ENCODE results near the gene SLC17A3.

SLC17A3 gene, protein sequence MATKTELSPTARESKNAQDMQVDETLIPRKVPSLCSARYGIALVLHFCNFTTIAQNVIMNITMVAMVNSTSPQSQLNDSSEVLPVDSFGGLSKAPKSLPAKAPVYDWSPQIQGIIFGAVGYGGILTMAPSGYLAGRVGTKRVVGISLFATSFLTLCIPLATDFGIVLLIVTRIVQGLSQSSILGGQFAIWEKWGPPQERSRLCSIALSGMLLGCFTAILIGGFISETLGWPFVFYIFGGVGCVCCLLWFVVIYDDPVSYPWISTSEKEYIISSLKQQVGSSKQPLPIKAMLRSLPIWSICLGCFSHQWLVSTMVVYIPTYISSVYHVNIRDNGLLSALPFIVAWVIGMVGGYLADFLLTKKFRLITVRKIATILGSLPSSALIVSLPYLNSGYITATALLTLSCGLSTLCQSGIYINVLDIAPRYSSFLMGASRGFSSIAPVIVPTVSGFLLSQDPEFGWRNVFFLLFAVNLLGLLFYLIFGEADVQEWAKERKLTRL

DNA sequence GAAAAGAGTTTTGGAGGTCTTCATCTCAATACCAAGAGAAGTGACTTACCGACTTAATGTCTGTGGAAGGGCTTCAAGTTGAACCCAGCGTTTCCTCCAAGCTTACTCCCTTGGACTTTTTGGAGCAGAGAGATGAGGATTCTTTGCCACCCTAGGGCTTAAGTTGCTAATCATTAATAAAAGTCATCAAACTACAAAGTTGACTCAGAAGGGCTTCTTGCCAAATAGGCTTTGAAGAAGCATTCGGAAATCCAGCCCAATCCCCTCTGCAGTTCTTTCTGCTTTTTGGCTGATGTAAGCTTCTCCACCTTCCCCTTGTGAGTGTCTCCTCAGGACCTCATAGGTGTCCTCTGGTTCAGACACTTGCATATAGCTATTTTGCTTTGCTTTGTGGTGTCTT is at the start of gene SLC17A3:
Gene SLC17A3 (minus strand): TSS at position 126 of the 400 bp plus-strand sequence. CDS start 5,856 bp downstream, outside the sequence.
- no peak for DNase-seq

DNA sequence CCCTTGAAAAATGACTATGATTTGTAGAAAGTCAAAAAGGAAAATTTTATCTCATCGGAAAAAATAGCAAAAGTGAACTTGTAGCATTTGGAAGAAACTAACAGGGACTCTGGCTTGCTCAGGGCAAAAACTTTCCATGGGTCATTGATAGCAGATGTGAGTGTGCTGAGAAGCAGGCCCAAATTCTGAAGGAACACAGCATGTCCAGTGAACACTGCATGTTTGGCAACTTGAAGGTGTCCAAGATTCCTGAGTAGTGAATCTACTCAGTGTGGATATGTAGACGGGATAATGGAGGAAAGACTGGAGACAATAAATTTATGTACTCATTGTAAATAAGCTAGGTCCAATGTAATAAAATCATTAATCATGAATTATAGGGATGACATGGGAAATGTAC is 48.3 kb upstream of the SLC17A3 start:
- no peak for DNase-seq

GRCh38 chr6:25921525-25922203 is 47.6 kb upstream of the SLC17A3 start:
- DNase-seq, result no peak

GRCh38 chr6:25919657-25920056 is 45.6 kb upstream of the SLC17A3 start:
- no peak for DNase-seq

- no peak for DNase-seq
Observed at GRCh38 chr6:25918083-25918683, 44.1 kb upstream of the SLC17A3 start.

DNA sequence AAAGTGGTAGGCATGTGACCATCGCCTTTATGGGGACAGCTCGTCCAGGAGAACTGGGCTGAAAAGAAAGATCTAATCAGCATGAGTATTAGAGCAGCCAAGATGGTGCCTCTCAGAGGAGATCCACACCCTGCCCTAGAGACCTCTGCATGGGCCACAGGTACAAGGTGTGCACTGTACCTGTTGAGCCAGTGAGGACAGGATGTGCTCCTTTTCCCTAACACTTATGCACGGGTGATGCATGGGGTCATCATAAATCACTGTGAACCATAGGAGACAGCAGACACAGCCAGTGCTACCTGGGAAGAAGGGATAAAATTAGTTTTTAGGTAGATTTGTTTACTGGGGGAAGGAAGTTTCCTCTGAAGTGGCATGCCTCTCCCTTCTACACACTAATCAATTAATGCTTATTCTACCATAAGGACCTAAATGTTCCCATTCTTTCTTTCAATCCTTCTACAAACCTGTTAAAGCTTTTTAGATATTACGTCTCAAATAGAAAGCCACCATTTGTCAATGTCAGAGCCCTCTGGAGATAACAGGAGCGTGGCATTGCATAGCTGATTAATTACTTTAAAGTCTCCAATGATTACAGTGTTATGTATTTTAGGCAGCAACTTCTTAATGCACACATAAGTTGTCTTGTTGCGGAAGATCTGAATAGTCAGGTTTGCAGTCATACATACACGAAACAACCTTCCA is 42.9 kb upstream of the SLC17A3 start:
- no peak for DNase-seq

DNA sequence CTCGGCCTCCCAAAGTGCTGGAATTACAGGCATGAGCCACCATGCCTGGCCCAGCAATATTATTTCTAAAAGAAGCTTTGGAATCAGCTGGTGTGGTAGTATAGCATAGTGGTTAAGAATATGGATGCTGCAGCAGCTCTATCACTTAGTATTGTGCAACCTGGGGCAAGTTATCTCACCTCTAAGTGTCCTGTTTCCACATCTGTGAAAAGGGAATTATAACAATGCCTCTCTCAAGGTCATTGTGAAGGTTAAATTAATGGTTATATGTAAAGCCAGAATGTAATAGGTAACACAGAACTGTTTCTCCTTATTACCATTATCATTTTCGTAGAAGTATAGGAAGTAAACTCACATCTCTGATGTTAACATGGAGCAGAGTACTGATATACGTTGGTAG is 42.3 kb upstream of the SLC17A3 start:
- no peak for DNase-seq

- no peak for DNase-seq
Observed at GRCh38 chr6:25913741-25914140, 39.7 kb upstream of the SLC17A3 start.

DNA sequence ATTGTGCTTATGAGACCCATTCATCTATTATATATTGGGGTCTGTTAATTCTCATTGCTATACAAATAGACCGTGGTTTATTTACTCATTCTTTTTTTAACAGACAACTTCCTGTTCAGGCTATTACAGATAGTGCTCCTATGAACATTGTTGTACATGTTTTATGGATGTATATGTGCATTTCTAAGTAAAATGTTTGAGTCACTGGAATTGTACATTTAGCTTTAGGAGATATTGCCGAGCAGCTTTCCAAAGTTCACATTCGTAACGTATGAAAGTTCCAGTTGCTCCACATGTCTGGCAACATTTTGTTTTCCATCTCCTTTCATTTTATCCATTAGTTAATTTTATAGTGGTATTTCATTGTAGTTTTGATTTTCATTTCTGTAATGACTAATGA is 37.3 kb upstream of the SLC17A3 start:
- no peak for DNase-seq

DNA sequence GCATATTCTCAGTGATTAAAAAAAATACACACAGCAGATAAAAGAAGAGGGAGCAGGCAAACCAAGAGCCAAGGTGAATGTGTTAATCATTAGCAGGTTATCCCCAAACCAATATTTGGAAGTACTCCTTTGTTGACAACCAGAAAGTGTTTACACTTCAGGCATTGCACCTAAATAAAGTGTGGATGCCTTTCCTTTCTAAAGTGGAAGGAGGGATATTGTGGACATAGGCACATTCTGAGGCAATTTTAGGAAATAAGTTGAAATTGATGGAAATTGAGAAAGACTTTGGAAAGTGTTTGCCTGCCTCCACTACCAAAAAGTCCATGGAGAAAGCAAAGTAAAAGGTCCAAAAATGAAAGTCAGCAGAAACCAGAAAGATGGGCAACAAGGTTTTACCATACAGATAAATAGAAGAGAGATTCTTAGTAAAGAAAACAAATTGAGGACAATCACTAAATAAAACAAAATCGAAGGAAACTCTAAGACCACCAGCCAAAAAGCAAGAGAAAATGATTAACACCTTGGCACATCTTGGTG is 33.5 kb upstream of the SLC17A3 start:
- no peak for DNase-seq

- DNase-seq, result no peak
Observed at GRCh38 chr6:25903467-25904099, 29.5 kb upstream of the SLC17A3 start.

DNA sequence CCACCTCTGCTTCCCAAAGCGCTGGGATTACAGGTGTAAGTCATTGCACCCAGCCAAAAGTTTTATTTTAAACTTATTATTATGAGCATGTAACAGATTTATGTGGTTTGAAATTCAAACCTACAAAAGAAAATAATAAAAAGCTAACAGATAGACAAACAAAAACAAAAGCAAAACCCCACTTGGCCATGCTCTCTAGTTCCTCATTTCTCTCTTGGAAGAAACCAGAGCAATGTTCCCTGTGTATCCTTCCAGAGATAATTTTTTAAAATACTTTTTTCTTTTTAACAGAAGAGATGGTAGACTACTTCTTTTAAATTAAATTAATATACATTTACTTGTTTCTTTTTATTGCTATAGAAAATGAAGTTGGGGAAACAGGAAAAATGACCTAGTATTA is 28.0 kb upstream of the SLC17A3 start:
- no peak for DNase-seq

- DNase-seq, result no peak
Observed at GRCh38 chr6:25900843-25901242, 26.8 kb upstream of the SLC17A3 start.

- DNase-seq, result no peak
Observed at GRCh38 chr6:25899580-25900408, 25.8 kb upstream of the SLC17A3 start.

DNA sequence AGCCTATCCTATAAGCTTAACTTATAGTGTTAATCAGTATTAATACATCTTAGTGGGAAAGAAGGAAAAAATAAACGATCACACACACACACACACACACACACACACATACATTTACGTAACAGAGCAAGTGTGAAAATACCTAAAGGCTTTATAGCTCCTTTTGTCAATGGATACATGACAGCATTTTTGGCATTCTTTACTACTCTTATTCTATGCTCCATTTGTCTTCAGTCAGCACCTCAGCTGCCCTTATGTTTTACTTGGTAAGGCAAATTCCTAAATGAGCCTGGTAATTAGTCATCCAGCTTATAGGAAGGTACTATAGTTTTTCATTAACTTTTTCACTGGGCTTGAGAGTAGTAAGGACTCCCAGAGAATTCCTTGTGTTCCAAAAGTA is 25.1 kb upstream of the SLC17A3 start:
- no peak for DNase-seq

GRCh38 chr6:25898289-25898977 is 24.4 kb upstream of the SLC17A3 start:
- no peak for DNase-seq

DNA sequence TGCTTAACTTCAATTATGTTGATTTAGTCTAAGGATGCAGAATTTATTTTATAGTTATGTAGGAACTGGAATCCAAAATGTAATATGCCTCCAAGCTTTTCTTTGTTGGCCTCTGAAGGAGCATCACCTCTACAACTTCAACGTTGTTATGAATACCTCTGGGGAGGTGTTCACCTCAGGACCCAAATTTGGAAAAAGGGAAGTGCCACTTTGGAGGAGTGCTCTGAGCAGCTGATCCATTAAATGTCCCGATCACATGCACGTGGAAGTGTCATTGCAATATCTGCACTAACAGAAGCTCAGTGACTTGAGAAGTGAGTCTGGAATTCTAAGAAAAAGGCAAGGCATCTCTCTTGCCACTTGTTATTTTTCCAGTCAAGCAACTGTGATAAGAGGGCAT is 22.2 kb upstream of the SLC17A3 start:
- DNase-seq, result no peak

GRCh38 chr6:25895771-25896170 is 21.7 kb upstream of the SLC17A3 start:
- DNase-seq, result no peak

DNA sequence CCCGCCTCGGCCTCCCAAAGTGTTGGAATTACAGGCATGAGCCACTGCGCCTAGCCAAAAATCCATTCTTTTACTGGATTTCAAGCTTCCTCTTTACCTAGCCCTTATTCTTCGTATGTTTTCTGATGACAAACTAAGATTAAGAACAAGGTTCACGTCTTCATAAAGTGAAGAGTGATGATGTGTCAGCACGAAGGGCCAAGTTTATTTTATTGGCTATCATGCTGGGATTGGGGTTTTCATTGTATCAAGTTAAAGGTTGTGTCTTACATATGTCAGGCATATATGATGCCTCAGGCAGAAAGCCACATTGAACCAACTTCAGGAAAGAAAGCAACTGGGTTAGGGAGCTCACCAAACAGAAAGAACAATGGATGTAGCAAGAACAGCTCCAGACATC is 19.7 kb upstream of the SLC17A3 start:
- no peak for DNase-seq

- no peak for DNase-seq
Observed at GRCh38 chr6:25892877-25893276, 18.8 kb upstream of the SLC17A3 start.
